H9 (cell line): ENCODE data around the gene HYDIN. TPM values are rescaled to one million over a fixed set of nuclear protein-coding genes. Genes with fewer than 3 reads are reported as not detected.

Experiments
- DNase-seq: peaks from one replicate; pipeline ENCODE4 v3.0.0-alpha.2; 2017
- H2AFZ ChIP-seq: one replicate; pipeline ENCODE4 v1.6.1; 2013; ENCODE audit warnings: mild to moderate bottlenecking, low read length, control low read depth, moderate library complexity
- H2AK5ac ChIP-seq: 2 replicates; pipeline ENCODE4 v1.6.1; 2013; ENCODE audit warnings: low read length, control low read depth, mixed read lengths; ENCODE audit not compliant: insufficient read length
- H2BK120ac ChIP-seq: one replicate; pipeline ENCODE4 v1.6.1; 2013; ENCODE audit warnings: low read depth, mild to moderate bottlenecking, low read length, control low read depth, inconsistent platforms; ENCODE audit not compliant: poor library complexity, severe bottlenecking
- H2BK12ac ChIP-seq: 2 replicates; pipeline ENCODE4 v1.6.1; 2013; ENCODE audit warnings: low read length, control low read depth, mixed read lengths, low read depth; ENCODE audit not compliant: insufficient read length
- H2BK15ac ChIP-seq: 2 replicates; pipeline ENCODE4 v1.6.1; 2013; ENCODE audit warnings: low read depth, low read length, control low read depth
- H2BK20ac ChIP-seq: one replicate; pipeline ENCODE4 v1.6.1; 2013; ENCODE audit warnings: low read depth, mild to moderate bottlenecking, low read length, control low read depth, inconsistent platforms; ENCODE audit not compliant: poor library complexity, severe bottlenecking
- H2BK5ac ChIP-seq: 2 replicates; pipeline ENCODE4 v1.6.1; 2013; ENCODE audit warnings: low read length, control low read depth, mixed read lengths; ENCODE audit not compliant: insufficient read length
- H3K14ac ChIP-seq: 2 replicates; pipeline ENCODE4 v1.6.1; 2013; ENCODE audit warnings: low read length, control low read depth; ENCODE audit not compliant: insufficient read depth
- H3K18ac ChIP-seq: 2 replicates; pipeline ENCODE4 v1.6.1; 2013; ENCODE audit warnings: low read depth, mild to moderate bottlenecking, mixed read lengths, low read length, control low read depth; ENCODE audit not compliant: insufficient read length
- H3K23ac ChIP-seq: 2 replicates; pipeline ENCODE4 v1.6.1; 2013; ENCODE audit warnings: low read length, control low read depth, mixed read lengths, low read depth; ENCODE audit not compliant: insufficient read length
- H3K23me2 ChIP-seq: 2 replicates; pipeline ENCODE4 v1.6.1; 2013; ENCODE audit warnings: low read depth, mild to moderate bottlenecking, mixed read lengths, low read length, control low read depth; ENCODE audit not compliant: insufficient read length, poor library complexity, severe bottlenecking
- H3K27ac ChIP-seq: 2 replicates; pipeline ENCODE4 v1.5.1; 2013; ENCODE audit warnings: low read length, control low read depth, mixed read lengths, low read depth; ENCODE audit not compliant: insufficient read length
- H3K27me3 ChIP-seq: 2 replicates; pipeline ENCODE4 v1.6.1; 2013; ENCODE audit warnings: low read length, control low read depth, inconsistent platforms; ENCODE audit not compliant: insufficient read depth
- H3K4ac ChIP-seq: 2 replicates; pipeline ENCODE4 v1.6.1; 2013; ENCODE audit warnings: low read depth, mild to moderate bottlenecking, control low read depth, inconsistent platforms, low read length, moderate library complexity
- H3K4me1 ChIP-seq: 2 replicates; pipeline ENCODE4 v1.6.1; 2013; ENCODE audit warnings: low read length, control low read depth, inconsistent platforms; ENCODE audit not compliant: insufficient read depth
- H3K4me2 ChIP-seq: 2 replicates; pipeline ENCODE4 v1.6.1; 2013; ENCODE audit warnings: low read length, control low read depth, mixed read lengths; ENCODE audit not compliant: insufficient read length, insufficient read depth
- H3K56ac ChIP-seq: 2 replicates; pipeline ENCODE4 v1.6.1; 2013; ENCODE audit warnings: low read depth, mild to moderate bottlenecking, mixed read lengths, low read length, control low read depth; ENCODE audit not compliant: insufficient read length
- H3K79me1 ChIP-seq: 2 replicates; pipeline ENCODE4 v1.6.1; 2013; ENCODE audit warnings: low read depth, mild to moderate bottlenecking, moderate library complexity, low read length, control low read depth, inconsistent platforms; ENCODE audit not compliant: insufficient read depth, poor library complexity, severe bottlenecking
- H3K79me2 ChIP-seq: 2 replicates; pipeline ENCODE4 v1.6.1; 2013; ENCODE audit warnings: low read length, control low read depth, inconsistent platforms; ENCODE audit not compliant: insufficient read depth
- H3K9ac ChIP-seq: 2 replicates; pipeline ENCODE4 v1.6.1; 2013; ENCODE audit warnings: low read length, control low read depth, mixed read lengths; ENCODE audit not compliant: insufficient read length; ENCODE audit errors: extremely low read depth
- H3K9me3 ChIP-seq: one replicate; pipeline ENCODE4 v1.6.1; 2013; ENCODE audit warnings: low read depth, low read length, inconsistent platforms; ENCODE audit not compliant: control insufficient read depth
- H3T11ph ChIP-seq: one replicate; pipeline ENCODE4 v1.6.1; 2013; ENCODE audit warnings: mild to moderate bottlenecking, low read length, control low read depth, inconsistent platforms
- H4K20me1 ChIP-seq: one replicate; pipeline ENCODE4 v1.6.1; 2013; ENCODE audit not compliant: control insufficient read depth, insufficient read length, insufficient read depth
- H4K5ac ChIP-seq: 2 replicates; pipeline ENCODE4 v1.6.1; 2013; ENCODE audit warnings: low read depth, mild to moderate bottlenecking, mixed read lengths, low read length, control low read depth; ENCODE audit not compliant: insufficient read length
- H4K8ac ChIP-seq: replicated peaks from 2 replicates; pipeline ENCODE4 v1.6.1; 2013; ENCODE audit warnings: low read length, control low read depth, mixed read lengths, low read depth; ENCODE audit not compliant: insufficient read length
- H4K91ac ChIP-seq: 2 replicates; pipeline ENCODE4 v1.6.1; 2013; ENCODE audit warnings: low read depth, mild to moderate bottlenecking, moderate library complexity, mixed read lengths, low read length, control low read depth; ENCODE audit not compliant: insufficient read length
- H3K27ac Mint-ChIP-seq, 3 experiments: 2 replicates in 2 of 3; 3 replicates in 1 of 3; pipeline ENCODE4 v1.8.0; 2020 to 2021; ENCODE audit warnings: mixed read lengths in 3 of 3, mild to moderate bottlenecking in 1 of 3, moderate library complexity in 1 of 3
- H3K27me3 Mint-ChIP-seq: 2 replicates; pipeline ENCODE4 v1.8.0; 2021; ENCODE audit warnings: low read depth, mild to moderate bottlenecking, moderate library complexity, mixed read lengths
- H3K36me3 Mint-ChIP-seq, 3 experiments: 2 replicates in 2 of 3; 3 replicates in 1 of 3; pipeline ENCODE4 v1.8.0; 2020 to 2021; ENCODE audit warnings: low read depth in 3 of 3, mixed read lengths in 3 of 3; ENCODE audit not compliant: insufficient read depth in 1 of 3
- H3K4me1 Mint-ChIP-seq, 2 experiments: 2 replicates each; pipeline ENCODE4 v1.8.0; 2020; ENCODE audit warnings: mixed read lengths in 2 of 2
- H3K4me3 Mint-ChIP-seq, 2 experiments: 2 replicates in 1 of 2; 3 replicates in 1 of 2; pipeline ENCODE4 v1.8.0; 2020 to 2021; ENCODE audit warnings: mild to moderate bottlenecking in 2 of 2, mixed read lengths in 2 of 2, moderate library complexity in 1 of 2
- H3K9me3 Mint-ChIP-seq, 2 experiments: 2 replicates in 1 of 2; 3 replicates in 1 of 2; pipeline ENCODE4 v1.8.0; 2020; ENCODE audit warnings: mild to moderate bottlenecking in 2 of 2, mixed read lengths in 2 of 2, moderate library complexity in 1 of 2
- WGBS: extraction: QIAGEN DNeasy Blood & Tissue Kit; methylation state at CpG from one replicate; pipeline ENCODE4 v1.1.7; 2013; ENCODE audit warnings: missing lambda C conversion rate, low lambda C conversion rate, mixed read lengths; ENCODE audit not compliant: insufficient read length; ENCODE audit errors: extremely low coverage; 5-methylcytosine and 5-hydroxymethylcytosine counted together
- total RNA-seq: library from RNA; stranded (reverse); gene quantifications from 2 replicates; pipeline ENCODE4 v1.2.1, GENCODE V29; 2021
- TF ChIP-seq, protein P1 (sequence below): fragments of 200-600 bp; sonication (generic); conservative IDR thresholded peaks from 3 replicates; pipeline ENCODE4 v1.8.0; 2021; ENCODE audit warnings: antibody characterized with exemption, mild to moderate bottlenecking

Gene HYDIN
- total RNA-seq, 1 experiment from 2014 or later: 1.7 TPM

DNA sequence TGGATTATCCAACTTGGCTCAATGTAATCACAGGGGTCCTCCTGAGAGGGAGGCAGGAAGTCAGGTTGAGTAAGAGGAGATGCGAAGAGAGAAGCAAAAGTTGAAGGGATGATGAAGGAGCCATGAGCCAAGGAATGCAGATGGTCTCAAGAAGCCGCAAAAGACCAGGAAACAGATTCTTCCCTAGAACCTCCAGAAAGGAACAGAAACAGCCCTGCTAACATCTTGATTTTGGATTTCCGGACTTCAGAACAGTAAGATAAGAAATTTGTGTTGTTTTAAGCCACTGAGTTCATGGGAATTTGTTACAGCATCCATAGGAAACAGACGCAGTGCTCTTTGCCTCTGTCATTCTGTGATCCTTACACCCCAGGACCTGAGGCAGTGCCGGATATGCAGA lies 31.9 kb upstream of the HYDIN start:
- DNase-seq: no peak
- Histone ChIP-seq H4K8ac (no peak overlapping the region), H3K4me1 (no peaks in the 10 kb centered on the region), H3K9ac (no peak overlapping the region), H3K23ac (no peak overlapping the region), H3K79me2 (no peaks in the 10 kb centered on the region), H2AFZ (no peak overlapping the region), H3K27me3 (no peaks in the 10 kb centered on the region), H3K18ac (no peak overlapping the region), H2BK12ac (no peak overlapping the region), H3K79me1 (no peaks in the 10 kb centered on the region), H2AK5ac (no peak overlapping the region), H2BK5ac (no peak overlapping the region), H3K4ac (no peak overlapping the region), H3K9me3 (no peaks in the 10 kb centered on the region), H3K27ac (no peak overlapping the region), H2BK20ac (no peak overlapping the region), H3K56ac (no peak overlapping the region), H3K4me2 (no peak overlapping the region), H3T11ph (no peak overlapping the region), H4K91ac (no peak overlapping the region), H3K14ac (no peak overlapping the region), H2BK15ac (no peak overlapping the region), H2BK120ac (no peak overlapping the region), H4K20me1 (no peaks in the 10 kb centered on the region), H4K5ac (no peak overlapping the region), H3K23me2 (no peaks in the 10 kb centered on the region)
- H3K9me3 Mint-ChIP-seq: no peaks in the 10 kb centered on the region; a peak in 1 of 5 replicates
- no peaks in the 10 kb centered on the region; a peak in 1 of 7 replicates for H3K36me3 Mint-ChIP-seq
- no peak overlapping the region for H3K27ac Mint-ChIP-seq
- WGBS: no CpG with 5 or more reads among the region's 5 CpGs
- TF ChIP-seq, protein P1, sequence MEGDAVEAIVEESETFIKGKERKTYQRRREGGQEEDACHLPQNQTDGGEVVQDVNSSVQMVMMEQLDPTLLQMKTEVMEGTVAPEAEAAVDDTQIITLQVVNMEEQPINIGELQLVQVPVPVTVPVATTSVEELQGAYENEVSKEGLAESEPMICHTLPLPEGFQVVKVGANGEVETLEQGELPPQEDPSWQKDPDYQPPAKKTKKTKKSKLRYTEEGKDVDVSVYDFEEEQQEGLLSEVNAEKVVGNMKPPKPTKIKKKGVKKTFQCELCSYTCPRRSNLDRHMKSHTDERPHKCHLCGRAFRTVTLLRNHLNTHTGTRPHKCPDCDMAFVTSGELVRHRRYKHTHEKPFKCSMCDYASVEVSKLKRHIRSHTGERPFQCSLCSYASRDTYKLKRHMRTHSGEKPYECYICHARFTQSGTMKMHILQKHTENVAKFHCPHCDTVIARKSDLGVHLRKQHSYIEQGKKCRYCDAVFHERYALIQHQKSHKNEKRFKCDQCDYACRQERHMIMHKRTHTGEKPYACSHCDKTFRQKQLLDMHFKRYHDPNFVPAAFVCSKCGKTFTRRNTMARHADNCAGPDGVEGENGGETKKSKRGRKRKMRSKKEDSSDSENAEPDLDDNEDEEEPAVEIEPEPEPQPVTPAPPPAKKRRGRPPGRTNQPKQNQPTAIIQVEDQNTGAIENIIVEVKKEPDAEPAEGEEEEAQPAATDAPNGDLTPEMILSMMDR: no peak
- H3K4me3 Mint-ChIP-seq: no peak overlapping the region
- H3K4me1 Mint-ChIP-seq: no peaks in the 10 kb centered on the region; a peak in 1 of 4 replicates
- no peaks in the 10 kb centered on the region for H3K27me3 Mint-ChIP-seq
